ENCODE results near the gene AMOT.

DNA sequence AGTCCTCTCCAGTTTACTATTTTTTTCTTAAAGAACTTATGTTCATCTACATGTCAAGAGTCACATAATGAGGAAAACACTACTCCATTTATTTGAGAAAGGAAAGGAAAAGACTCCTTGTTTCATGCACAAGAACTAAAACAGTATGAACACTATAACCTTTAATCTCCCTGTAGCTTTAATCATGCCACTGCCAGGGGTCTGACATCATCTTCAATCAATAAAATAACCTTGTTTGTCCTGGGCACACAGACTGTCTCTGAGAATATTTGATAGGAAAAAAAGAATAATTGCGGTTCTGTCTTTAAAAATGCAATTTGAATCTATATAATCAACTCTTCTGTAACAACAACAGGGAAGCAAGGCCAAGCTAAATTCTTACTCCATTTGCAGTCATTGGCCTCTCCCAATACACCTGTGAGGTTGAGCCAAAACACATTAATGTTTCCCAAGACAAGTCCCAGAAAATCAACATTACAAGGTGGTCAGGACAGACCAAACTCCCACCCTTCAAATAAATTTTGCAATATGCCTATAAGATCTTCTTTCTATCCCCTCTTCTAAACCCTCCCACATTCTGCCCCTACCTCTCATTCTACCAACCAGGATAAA, 13.2 kb downstream of the AMOT start:
- TF ChIP-seq, protein P1, sequence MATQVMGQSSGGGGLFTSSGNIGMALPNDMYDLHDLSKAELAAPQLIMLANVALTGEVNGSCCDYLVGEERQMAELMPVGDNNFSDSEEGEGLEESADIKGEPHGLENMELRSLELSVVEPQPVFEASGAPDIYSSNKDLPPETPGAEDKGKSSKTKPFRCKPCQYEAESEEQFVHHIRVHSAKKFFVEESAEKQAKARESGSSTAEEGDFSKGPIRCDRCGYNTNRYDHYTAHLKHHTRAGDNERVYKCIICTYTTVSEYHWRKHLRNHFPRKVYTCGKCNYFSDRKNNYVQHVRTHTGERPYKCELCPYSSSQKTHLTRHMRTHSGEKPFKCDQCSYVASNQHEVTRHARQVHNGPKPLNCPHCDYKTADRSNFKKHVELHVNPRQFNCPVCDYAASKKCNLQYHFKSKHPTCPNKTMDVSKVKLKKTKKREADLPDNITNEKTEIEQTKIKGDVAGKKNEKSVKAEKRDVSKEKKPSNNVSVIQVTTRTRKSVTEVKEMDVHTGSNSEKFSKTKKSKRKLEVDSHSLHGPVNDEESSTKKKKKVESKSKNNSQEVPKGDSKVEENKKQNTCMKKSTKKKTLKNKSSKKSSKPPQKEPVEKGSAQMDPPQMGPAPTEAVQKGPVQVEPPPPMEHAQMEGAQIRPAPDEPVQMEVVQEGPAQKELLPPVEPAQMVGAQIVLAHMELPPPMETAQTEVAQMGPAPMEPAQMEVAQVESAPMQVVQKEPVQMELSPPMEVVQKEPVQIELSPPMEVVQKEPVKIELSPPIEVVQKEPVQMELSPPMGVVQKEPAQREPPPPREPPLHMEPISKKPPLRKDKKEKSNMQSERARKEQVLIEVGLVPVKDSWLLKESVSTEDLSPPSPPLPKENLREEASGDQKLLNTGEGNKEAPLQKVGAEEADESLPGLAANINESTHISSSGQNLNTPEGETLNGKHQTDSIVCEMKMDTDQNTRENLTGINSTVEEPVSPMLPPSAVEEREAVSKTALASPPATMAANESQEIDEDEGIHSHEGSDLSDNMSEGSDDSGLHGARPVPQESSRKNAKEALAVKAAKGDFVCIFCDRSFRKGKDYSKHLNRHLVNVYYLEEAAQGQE (IDR thresholded peaks at IDR 0.05; ENCODE audit: low read depth), result no peak
- TF ChIP-seq YY1 (IDR thresholded peaks at IDR 0.05; ENCODE audit: low read depth) (no peak), CREB1 (IDR thresholded peaks at IDR 0.05; ENCODE audit: low read depth) (no peak), NFIC (IDR thresholded peaks at IDR 0.05) (no peak), EP300 (IDR thresholded peaks at IDR 0.05; ENCODE audit: borderline replicate concordance) (no peak), ZBTB7A (IDR thresholded peaks at IDR 0.05; ENCODE audit: low read depth) (no peak), TAF1 (IDR thresholded peaks at IDR 0.05; ENCODE audit: low read depth) (no peak), RAD21 (IDR thresholded peaks at IDR 0.05; ENCODE audit: low read depth) (no peak)
- TF ChIP-seq, protein P2, sequence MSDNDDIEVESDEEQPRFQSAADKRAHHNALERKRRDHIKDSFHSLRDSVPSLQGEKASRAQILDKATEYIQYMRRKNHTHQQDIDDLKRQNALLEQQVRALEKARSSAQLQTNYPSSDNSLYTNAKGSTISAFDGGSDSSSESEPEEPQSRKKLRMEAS (IDR thresholded peaks at IDR 0.05), result no peak
